Activated T-helper 1 cell treated with anti-CD3 and anti-CD28 coated beads, Interleukin-12 subunit alpha, Interleukin-12 subunit beta, Interleukin-2, Interleukin-4 antibody, amounts not matched to agents 30 ng/mL and 10 ng/mL and 1 ng/mL, durations not matched to agents 14 hours and 24 hours and 36 hours (primary cell): ENCODE results near the gene DIRAS1. TPM values are rescaled to one million over a fixed set of nuclear protein-coding genes. Genes with fewer than 3 reads are reported as not detected.

Experiments
- DNase-seq: peaks from one replicate; pipeline ENCODE4 v3.0.0; 2021; ENCODE audit warnings: low spot score
- H3K27ac Mint-ChIP-seq: one replicate; pipeline ENCODE4 v1.8.0; 2021; ENCODE audit warnings: mild to moderate bottlenecking, mixed read lengths
- H3K27me3 Mint-ChIP-seq: one replicate; pipeline ENCODE4 v1.8.0; 2022; ENCODE audit warnings: mild to moderate bottlenecking, moderate library complexity, mixed read lengths; ENCODE audit not compliant: insufficient read depth
- H3K36me3 Mint-ChIP-seq: one replicate; pipeline ENCODE4 v1.8.0; 2021; ENCODE audit warnings: low read depth, mixed read lengths
- H3K4me1 Mint-ChIP-seq: one replicate; pipeline ENCODE4 v1.8.0; 2021; ENCODE audit warnings: low read depth, mixed read lengths
- H3K4me3 Mint-ChIP-seq: one replicate; pipeline ENCODE4 v1.8.0; 2021; ENCODE audit warnings: mild to moderate bottlenecking, moderate library complexity, mixed read lengths
- H3K9me3 Mint-ChIP-seq: one replicate; pipeline ENCODE4 v1.8.0; 2021; ENCODE audit warnings: mixed read lengths
- intact Hi-C: fragments of 100-400 bp; cut with micrococcal nuclease; formaldehyde crosslinking; loops from one replicate; pipeline ENCODE4 v1.15.1; 2024
- total RNA-seq: library from RNA; stranded (reverse); gene quantifications from 2 replicates; pipeline ENCODE4 v1.2.3, GENCODE V29; 2022

Gene DIRAS1
- total RNA-seq: 0.05 TPM in 1 of 2 replicates, not detected in the other

GRCh38 chr19:2720777-2721569, at the start of gene DIRAS1:
DIRAS1 (minus strand) TSS chr19:2721372; CDS start chr19:2717806, 3,566 bp downstream.
- H3K27ac Mint-ChIP-seq: no peak within 1 kb of the TSS
- H3K4me3 Mint-ChIP-seq: no peak within 1 kb of the TSS
- peaks cover 28% of the 10 kb centered on the region for H3K27me3 Mint-ChIP-seq
- intact Hi-C loops: no loop called here
- H3K9me3 Mint-ChIP-seq: peaks cover under 1% of the 10 kb centered on the region
- no peak for DNase-seq
- no peaks in the 10 kb centered on the region for H3K36me3 Mint-ChIP-seq
- H3K4me1 Mint-ChIP-seq: no peaks in the 10 kb centered on the region

GRCh38 chr19:2770055-2771013, 49.2 kb upstream of the DIRAS1 start:
- no peak for DNase-seq
- Mint-ChIP-seq H3K27ac (no peak overlapping the region), H3K4me1 (peaks cover 12% of the 10 kb centered on the region), H3K9me3 (no peaks in the 10 kb centered on the region), H3K36me3 (peaks cover 4% of the 10 kb centered on the region), H3K27me3 (no peaks in the 10 kb centered on the region), H3K4me3 (no peak overlapping the region)
- intact Hi-C loops: no loop called here

- no peak for DNase-seq
- no peak overlapping the region for H3K27ac Mint-ChIP-seq
- intact Hi-C loops: no loop called here
Measured at GRCh38 chr19:2769218-2769617, 48.0 kb upstream of the DIRAS1 start.

GRCh38 chr19:2768365-2769132, 47.4 kb upstream of the DIRAS1 start:
- Mint-ChIP-seq H3K9me3 (no peaks in the 10 kb centered on the region), H3K27me3 (no peaks in the 10 kb centered on the region), H3K27ac (no peak overlapping the region), H3K36me3 (peaks cover 7% of the 10 kb centered on the region), H3K4me1 (peaks cover 7% of the 10 kb centered on the region), H3K4me3 (no peak overlapping the region)
- intact Hi-C loops: no loop called here
- DNase-seq: no peak

More at GRCh38 chr19:2769218-2769617, 48.0 kb upstream of the DIRAS1 start:
- Mint-ChIP-seq H3K9me3 (no peaks in the 10 kb centered on the region), H3K4me1 (peaks cover 7% of the 10 kb centered on the region), H3K27me3 (no peaks in the 10 kb centered on the region), H3K4me3 (no peak overlapping the region), H3K36me3 (peaks cover 7% of the 10 kb centered on the region)

GRCh38 chr19:2767688-2768087, 46.5 kb upstream of the DIRAS1 start:
- Mint-ChIP-seq H3K27ac (no peak overlapping the region), H3K36me3 (peaks cover 9% of the 10 kb centered on the region), H3K27me3 (no peaks in the 10 kb centered on the region), H3K9me3 (no peaks in the 10 kb centered on the region), H3K4me3 (no peak overlapping the region), H3K4me1 (peaks cover 7% of the 10 kb centered on the region)
- intact Hi-C loops: no loop called here
- no peak for DNase-seq

- intact Hi-C loops: no loop called here
- Mint-ChIP-seq H3K4me3 (no peak overlapping the region), H3K9me3 (no peaks in the 10 kb centered on the region), H3K4me1 (no peaks in the 10 kb centered on the region), H3K27ac (no peak overlapping the region), H3K27me3 (no peaks in the 10 kb centered on the region), H3K36me3 (peaks cover 9% of the 10 kb centered on the region)
- DNase-seq: no peak
Measured at GRCh38 chr19:2766594-2767372, 45.6 kb upstream of the DIRAS1 start.

GRCh38 chr19:2765376-2765775, 44.2 kb upstream of the DIRAS1 start:
- H3K4me1 Mint-ChIP-seq: no peaks in the 10 kb centered on the region
- H3K4me3 Mint-ChIP-seq: no peak overlapping the region
- intact Hi-C loops: no loop called here
- no peak for DNase-seq
- H3K36me3 Mint-ChIP-seq: peaks cover 11% of the 10 kb centered on the region
- no peaks in the 10 kb centered on the region for H3K27me3 Mint-ChIP-seq
- no peak overlapping the region for H3K27ac Mint-ChIP-seq
- no peaks in the 10 kb centered on the region for H3K9me3 Mint-ChIP-seq

GRCh38 chr19:2764945-2765344, 43.8 kb upstream of the DIRAS1 start:
- H3K4me1 Mint-ChIP-seq: no peaks in the 10 kb centered on the region
- H3K9me3 Mint-ChIP-seq: no peaks in the 10 kb centered on the region
- H3K36me3 Mint-ChIP-seq: peaks cover 11% of the 10 kb centered on the region
- intact Hi-C loops: no loop called here
- DNase-seq: no peak
- H3K27ac Mint-ChIP-seq: no peak overlapping the region
- no peak overlapping the region for H3K4me3 Mint-ChIP-seq
- no peaks in the 10 kb centered on the region for H3K27me3 Mint-ChIP-seq

- H3K36me3 Mint-ChIP-seq: peaks cover 19% of the 10 kb centered on the region
- no peak for DNase-seq
- H3K4me1 Mint-ChIP-seq: no peaks in the 10 kb centered on the region
- no peak overlapping the region for H3K27ac Mint-ChIP-seq
- no peaks in the 10 kb centered on the region for H3K27me3 Mint-ChIP-seq
- no peak overlapping the region for H3K4me3 Mint-ChIP-seq
- intact Hi-C loops: no loop called here
- H3K9me3 Mint-ChIP-seq: no peaks in the 10 kb centered on the region
Measured at GRCh38 chr19:2763687-2764086, 42.5 kb upstream of the DIRAS1 start.

GRCh38 chr19:2762783-2763496, 41.8 kb upstream of the DIRAS1 start:
- H3K27me3 Mint-ChIP-seq: no peaks in the 10 kb centered on the region
- H3K9me3 Mint-ChIP-seq: no peaks in the 10 kb centered on the region
- no peak for DNase-seq
- no peak overlapping the region for H3K27ac Mint-ChIP-seq
- H3K4me1 Mint-ChIP-seq: no peaks in the 10 kb centered on the region
- H3K4me3 Mint-ChIP-seq: no peak overlapping the region
- peaks cover 22% of the 10 kb centered on the region for H3K36me3 Mint-ChIP-seq
- intact Hi-C loops: no loop called here

GRCh38 chr19:2761876-2762782, 41.0 kb upstream of the DIRAS1 start:
- no peak overlapping the region for H3K4me3 Mint-ChIP-seq
- H3K27me3 Mint-ChIP-seq: no peaks in the 10 kb centered on the region
- intact Hi-C loops: no loop called here
- peaks cover 24% of the 10 kb centered on the region for H3K36me3 Mint-ChIP-seq
- no peak for DNase-seq
- no peaks in the 10 kb centered on the region for H3K9me3 Mint-ChIP-seq
- H3K4me1 Mint-ChIP-seq: no peaks in the 10 kb centered on the region
- no peak overlapping the region for H3K27ac Mint-ChIP-seq
